KOPT-K1 (cell line): Measurements from ENCODE around the gene EPN2.

ENCODE experiments used
- H3K27ac ChIP-seq: fragments of 200-600 bp; sonication (generic); 2 replicates; pipeline ENCODE4 v1.5.1; 2016; ENCODE audit warnings: antibody characterized with exemption, mild to moderate bottlenecking, low read depth, low read length; ENCODE audit not compliant: poor library complexity, severe bottlenecking
- H3K36me3 ChIP-seq: fragments of 200-600 bp; sonication (generic); 2 replicates; pipeline ENCODE4 v1.5.1; 2017; ENCODE audit warnings: antibody characterized with exemption, mild to moderate bottlenecking, low read length, moderate library complexity; ENCODE audit not compliant: insufficient read depth
- H3K9me3 ChIP-seq: fragments of 200-600 bp; sonication (generic); 2 replicates; pipeline ENCODE4 v1.5.1; 2017; ENCODE audit warnings: antibody characterized with exemption, low read length, mild to moderate bottlenecking; ENCODE audit not compliant: insufficient read depth, poor library complexity, severe bottlenecking

The EPN2 gene

GRCh38 chr17:19369846-19370492 is 132.8 kb downstream of the EPN2 start:
- Histone ChIP-seq H3K36me3 (no peaks in the 10 kb centered on the region), H3K27ac (no peak overlapping the region), H3K9me3 (no peaks in the 10 kb centered on the region)

- no peak overlapping the region for H3K27ac ChIP-seq
- H3K9me3 ChIP-seq = no peaks in the 10 kb centered on the region
- no peaks in the 10 kb centered on the region for H3K36me3 ChIP-seq
Observed at GRCh38 chr17:19370493-19370960, 133.4 kb downstream of the EPN2 start.

DNA sequence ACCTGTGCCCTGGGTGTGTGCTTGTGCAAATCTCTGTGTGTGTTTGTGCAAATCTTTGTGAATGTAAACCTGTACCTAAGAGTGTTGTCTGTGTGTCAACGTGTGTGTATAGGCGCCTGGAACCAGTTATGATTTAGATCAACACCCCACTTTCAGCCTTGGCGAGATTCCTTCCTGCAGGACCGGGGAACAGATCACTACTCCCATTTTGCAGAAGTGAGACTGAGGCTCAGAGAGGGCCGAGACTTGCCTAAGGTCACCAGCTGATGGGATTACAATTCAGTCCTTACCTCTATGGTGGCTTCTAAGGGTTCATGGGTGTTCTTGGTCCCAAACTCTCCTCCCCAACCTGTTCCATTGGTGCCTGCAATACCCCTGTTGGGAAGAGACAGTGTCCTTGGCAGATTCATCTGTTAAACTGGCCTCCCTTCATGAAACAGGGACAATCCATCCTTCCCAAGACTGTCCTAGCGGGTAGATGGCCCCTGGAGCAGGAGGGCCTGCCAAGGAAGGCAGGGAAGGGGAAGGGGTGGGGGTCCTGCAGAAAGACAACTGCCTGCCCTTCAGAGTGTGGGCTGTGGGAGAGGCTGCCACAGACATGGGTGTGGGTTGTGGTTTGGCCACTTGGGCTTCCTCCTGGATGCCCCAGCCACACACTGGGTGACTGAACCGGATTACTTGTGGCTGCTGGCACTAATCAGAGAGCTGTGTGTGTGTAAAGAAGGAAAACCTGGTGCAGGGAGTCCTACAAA is 134.3 kb downstream of the EPN2 start:
- H3K36me3 ChIP-seq = no peaks in the 10 kb centered on the region
- no peak overlapping the region for H3K27ac ChIP-seq

GRCh38 chr17:19372011-19372370 is 134.8 kb downstream of the EPN2 start:
- Histone ChIP-seq H3K36me3 (no peaks in the 10 kb centered on the region), H3K9me3 (no peaks in the 10 kb centered on the region), H3K27ac (no peak overlapping the region)

More for the DNA sequence above, 134.3 kb downstream of the EPN2 start:
- no peaks in the 10 kb centered on the region for H3K9me3 ChIP-seq

GRCh38 chr17:19372439-19372838 is 135.3 kb downstream of the EPN2 start:
- Histone ChIP-seq H3K36me3 (no peaks in the 10 kb centered on the region), H3K27ac (no peak overlapping the region), H3K9me3 (no peaks in the 10 kb centered on the region)

GRCh38 chr17:19372866-19373504 is 135.8 kb downstream of the EPN2 start:
- Histone ChIP-seq H3K27ac (no peak overlapping the region), H3K9me3 (no peaks in the 10 kb centered on the region), H3K36me3 (no peaks in the 10 kb centered on the region)

- no peak overlapping the region for H3K27ac ChIP-seq
- no peaks in the 10 kb centered on the region for H3K9me3 ChIP-seq
Observed at GRCh38 chr17:19374136-19374535, 137.0 kb downstream of the EPN2 start.

DNA sequence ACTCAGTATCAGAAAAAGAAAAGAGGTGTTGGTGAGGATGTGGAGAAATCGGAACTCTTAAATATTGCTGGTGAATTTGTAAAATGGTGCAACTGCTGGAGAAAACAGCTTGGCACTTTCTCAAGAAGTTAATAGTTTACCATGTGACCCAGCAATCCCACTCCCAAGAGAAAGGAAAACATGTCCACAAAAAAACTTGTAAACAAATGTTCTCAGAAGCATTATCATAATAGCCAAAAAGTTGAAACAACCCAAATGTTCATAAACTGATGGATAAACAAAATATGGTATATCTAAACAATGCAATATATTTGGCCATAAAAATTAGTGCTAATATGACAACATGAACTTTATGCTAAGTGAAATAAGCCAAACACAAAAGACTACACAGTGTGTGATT is 138.6 kb downstream of the EPN2 start:
- H3K9me3 ChIP-seq = no peaks in the 10 kb centered on the region
- H3K27ac ChIP-seq = no peak overlapping the region

More at GRCh38 chr17:19374136-19374535, 137.0 kb downstream of the EPN2 start:
- no peaks in the 10 kb centered on the region for H3K36me3 ChIP-seq

DNA sequence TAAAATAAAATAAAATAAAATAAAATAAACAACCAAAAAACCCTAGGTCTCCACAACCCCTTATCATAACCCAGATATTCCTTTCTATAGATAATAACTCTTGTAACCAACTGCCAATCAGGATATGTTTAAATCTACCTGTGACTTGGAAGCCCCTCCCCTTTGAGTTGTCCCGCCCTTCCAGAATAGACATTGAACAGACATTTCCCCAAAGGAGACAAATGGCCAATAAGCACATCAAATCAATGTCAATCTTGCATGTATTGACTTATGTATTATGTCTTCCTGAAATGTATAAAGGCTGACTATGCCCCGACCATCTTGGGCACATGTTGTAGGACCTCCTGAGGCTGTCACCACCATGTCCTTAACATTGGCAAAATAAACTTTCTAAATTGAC is 139.6 kb downstream of the EPN2 start:
- peaks cover 26% of the 10 kb centered on the region for H3K36me3 ChIP-seq
- peak overlapping the region; percentile 73 for H3K27ac ChIP-seq
- H3K9me3 ChIP-seq = no peaks in the 10 kb centered on the region

More for the DNA sequence above, 138.6 kb downstream of the EPN2 start:
- H3K36me3 ChIP-seq = peaks cover 16% of the 10 kb centered on the region

DNA sequence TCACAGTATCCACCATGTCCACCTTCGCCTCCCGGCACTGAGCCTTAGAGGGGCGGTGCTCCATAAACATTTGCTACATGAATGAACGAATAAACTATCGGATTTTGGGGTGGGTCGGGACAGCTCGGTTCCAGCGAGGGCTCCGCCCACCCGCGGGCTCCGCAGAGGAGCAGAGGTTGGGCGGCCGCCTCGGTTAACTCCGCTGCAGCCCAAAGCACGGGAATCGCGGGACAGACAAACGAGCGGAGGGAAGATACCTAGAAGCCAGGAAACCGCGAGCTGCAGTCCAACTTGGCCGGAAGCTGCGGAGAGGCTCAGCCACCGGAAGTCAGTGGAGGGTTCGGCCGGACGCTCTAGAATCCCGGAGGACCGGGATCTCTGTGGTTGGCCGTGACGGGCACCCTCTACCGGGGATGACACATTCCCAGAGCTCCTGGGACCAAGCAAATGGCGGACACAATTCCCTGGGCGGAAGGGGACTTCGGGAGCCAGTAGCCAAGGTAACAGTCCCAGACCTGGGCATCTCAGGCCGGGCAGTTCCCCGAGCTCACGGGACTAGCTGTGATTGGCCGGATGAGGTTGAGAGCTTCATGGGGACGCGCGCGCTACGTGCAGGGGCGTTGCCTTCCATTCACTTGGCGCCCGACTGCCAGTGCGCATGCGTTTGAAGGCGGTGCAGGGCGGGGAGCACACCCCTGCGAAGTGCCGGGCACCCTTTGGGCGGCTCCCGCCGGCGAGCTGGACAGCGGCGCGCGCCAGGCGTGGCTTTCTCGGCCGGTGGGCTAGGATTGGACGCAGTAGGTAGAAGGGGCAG is 140.6 kb downstream of the EPN2 start:
- peak overlapping the region; percentile 73 for H3K27ac ChIP-seq
- no peaks in the 10 kb centered on the region for H3K9me3 ChIP-seq
- H3K36me3 ChIP-seq = peaks cover 35% of the 10 kb centered on the region

DNA sequence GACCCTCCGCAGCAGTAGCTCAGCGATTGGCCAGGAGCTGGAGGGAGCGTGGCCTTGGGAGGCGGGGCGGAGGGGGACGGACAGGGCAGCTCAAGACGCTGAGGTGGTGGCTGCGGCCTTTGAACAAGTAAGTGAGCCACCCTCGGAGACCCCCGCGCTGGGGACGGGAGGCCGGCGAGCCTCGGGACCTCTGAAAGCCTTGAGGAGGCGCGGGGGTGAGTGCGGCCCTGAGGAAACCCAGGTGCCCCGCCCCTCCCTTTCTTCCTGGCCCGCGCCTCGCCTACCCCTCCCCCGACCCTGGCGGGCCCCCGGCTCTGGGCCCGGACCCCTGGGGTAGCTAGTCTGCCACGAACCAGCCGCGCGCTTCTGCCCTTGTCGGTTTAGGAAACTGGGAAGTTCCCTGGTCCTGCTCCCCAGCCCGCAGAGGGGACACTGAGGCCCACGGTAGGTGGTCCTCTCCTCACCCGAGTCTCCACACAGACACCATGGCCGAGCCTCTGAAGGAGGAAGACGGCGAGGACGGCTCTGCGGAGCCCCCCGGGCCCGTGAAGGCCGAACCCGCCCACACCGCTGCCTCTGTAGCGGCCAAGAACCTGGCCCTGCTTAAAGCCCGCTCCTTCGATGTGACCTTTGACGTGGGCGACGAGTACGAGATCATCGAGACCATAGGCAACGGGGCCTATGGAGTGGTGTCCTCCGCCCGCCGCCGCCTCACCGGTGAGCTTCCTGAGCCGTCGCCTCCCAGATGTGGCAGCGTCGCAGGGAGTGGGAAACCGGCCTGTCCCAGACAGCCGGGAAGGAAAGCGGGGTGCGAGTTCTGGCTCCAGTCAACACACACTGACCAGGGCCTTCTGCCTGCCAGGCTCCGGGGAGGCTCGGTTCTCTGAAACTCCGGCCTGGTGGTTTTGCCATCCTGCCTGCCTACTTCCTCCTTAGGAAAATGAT is 141.5 kb downstream of the EPN2 start, which contains the start of gene MAPK7:
Gene MAPK7, plus strand, starts transcription at position 83 of the 945 bp plus-strand sequence. Its CDS starts 403 bp downstream, at position 486.
- Histone ChIP-seq H3K36me3 (peaks cover 42% of the 10 kb centered on the region), H3K9me3 (no peaks in the 10 kb centered on the region), H3K27ac (peak within 1 kb of the TSS; percentile 73)

DNA sequence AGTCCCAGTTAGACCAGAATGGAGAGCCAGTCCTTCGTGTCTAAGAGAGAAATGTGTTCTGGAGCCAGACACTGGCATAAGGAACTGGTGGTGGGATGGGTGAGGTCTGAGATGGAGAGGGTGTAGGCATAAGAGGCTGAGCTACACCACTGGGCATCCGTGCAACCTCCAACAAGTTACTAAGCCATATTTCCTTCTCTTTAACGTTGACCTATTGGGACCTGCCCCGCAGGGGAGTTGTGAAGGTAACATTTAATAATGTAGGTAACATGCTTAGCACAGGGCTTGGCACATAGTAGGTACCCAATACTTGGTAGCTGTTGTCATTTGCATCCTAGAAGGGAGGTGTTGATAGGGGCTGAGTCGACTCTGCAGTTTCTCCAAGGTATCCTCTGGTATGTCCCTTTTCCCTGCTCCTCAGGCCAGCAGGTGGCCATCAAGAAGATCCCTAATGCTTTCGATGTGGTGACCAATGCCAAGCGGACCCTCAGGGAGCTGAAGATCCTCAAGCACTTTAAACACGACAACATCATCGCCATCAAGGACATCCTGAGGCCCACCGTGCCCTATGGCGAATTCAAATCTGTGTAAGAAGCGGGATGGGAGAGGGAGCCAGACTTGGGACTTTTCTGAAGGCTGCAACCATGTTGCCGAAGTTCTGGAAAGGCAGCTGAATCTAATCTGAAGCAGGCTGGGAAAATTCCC is 142.3 kb downstream of the EPN2 start:
- H3K27ac ChIP-seq = no peak overlapping the region
- no peaks in the 10 kb centered on the region for H3K9me3 ChIP-seq
- H3K36me3 ChIP-seq = peaks cover 51% of the 10 kb centered on the region

DNA sequence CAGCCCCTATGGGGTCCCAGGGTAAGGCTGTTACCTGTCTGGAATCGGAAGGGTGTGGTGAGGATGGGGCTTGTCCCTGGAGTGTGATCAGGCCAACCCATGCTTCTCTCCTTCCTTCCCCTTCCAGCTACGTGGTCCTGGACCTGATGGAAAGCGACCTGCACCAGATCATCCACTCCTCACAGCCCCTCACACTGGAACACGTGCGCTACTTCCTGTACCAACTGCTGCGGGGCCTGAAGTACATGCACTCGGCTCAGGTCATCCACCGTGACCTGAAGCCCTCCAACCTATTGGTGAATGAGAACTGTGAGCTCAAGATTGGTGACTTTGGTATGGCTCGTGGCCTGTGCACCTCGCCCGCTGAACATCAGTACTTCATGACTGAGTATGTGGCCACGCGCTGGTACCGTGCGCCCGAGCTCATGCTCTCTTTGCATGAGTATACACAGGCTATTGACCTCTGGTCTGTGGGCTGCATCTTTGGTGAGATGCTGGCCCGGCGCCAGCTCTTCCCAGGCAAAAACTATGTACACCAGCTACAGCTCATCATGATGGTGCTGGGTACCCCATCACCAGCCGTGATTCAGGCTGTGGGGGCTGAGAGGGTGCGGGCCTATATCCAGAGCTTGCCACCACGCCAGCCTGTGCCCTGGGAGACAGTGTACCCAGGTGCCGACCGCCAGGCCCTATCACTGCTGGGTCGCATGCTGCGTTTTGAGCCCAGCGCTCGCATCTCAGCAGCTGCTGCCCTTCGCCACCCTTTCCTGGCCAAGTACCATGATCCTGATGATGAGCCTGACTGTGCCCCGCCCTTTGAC is 143.5 kb downstream of the EPN2 start:
- Histone ChIP-seq H3K9me3 (no peaks in the 10 kb centered on the region), H3K27ac (no peak overlapping the region), H3K36me3 (peaks cover 59% of the 10 kb centered on the region)
